ENCODE measurements around the gene NEK2.

DNA sequence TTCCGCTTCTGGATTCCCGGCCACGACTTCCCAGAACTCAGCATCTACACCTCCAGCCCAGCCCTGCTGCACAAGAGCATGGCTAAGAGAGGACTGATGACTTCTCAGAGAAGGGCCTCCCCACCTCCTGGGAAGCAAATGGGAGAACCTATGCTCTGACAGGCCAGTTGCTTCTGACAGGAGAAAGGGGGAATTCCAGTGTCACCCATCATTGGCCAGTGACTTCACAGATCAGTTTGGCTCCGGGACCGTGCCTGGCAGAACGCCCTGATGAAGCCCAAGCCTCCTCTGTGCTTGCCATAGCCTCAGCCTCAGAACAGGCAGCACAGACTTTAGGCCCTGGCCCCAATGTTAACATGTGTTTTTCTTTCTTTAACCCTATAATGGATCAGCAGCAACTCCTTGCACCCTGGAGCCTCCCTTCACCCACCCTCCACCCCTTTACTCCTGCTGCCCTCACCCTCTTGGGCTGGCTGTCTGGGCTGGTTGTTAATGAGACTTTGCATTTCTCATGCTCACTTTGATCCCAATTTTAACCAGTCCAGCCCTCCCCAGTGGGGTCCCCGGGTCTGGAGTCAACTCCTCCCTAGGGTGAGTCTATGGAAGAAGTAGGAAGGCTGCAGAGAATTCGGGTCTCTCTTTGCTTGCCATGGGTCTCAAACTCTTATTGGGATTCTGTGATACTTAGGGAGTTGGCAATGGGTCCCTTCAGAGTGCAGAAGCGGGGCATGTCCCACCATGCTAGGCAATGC, 53.8 kb downstream of the NEK2 start:
- TF ChIP-seq, protein P1, sequence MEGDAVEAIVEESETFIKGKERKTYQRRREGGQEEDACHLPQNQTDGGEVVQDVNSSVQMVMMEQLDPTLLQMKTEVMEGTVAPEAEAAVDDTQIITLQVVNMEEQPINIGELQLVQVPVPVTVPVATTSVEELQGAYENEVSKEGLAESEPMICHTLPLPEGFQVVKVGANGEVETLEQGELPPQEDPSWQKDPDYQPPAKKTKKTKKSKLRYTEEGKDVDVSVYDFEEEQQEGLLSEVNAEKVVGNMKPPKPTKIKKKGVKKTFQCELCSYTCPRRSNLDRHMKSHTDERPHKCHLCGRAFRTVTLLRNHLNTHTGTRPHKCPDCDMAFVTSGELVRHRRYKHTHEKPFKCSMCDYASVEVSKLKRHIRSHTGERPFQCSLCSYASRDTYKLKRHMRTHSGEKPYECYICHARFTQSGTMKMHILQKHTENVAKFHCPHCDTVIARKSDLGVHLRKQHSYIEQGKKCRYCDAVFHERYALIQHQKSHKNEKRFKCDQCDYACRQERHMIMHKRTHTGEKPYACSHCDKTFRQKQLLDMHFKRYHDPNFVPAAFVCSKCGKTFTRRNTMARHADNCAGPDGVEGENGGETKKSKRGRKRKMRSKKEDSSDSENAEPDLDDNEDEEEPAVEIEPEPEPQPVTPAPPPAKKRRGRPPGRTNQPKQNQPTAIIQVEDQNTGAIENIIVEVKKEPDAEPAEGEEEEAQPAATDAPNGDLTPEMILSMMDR (IDR thresholded peaks at IDR 0.05), result no peak
- TF ChIP-seq POLR2A (IDR thresholded peaks at IDR 0.05), result no peak

Data from uterus (tissue), 2 donors.